AG09309 (cell line): ENCODE measurements around the gene ITIH4.

Experiments used
- DNase-seq: peaks from one replicate; pipeline ENCODE4 v3.0.0-alpha.2; 2010; ENCODE audit warnings: low read depth
- H3K4me3 ChIP-seq: 2 replicates; pipeline ENCODE4 v1.5.1; 2011; ENCODE audit warnings: mild to moderate bottlenecking, low read depth, low read length, moderate library complexity; ENCODE audit not compliant: control insufficient read depth
- TF ChIP-seq, protein P1 (sequence below): IDR thresholded peaks from 2 replicates; pipeline ENCODE4 v1.5.1; 2011; ENCODE audit warnings: mild to moderate bottlenecking, low read depth, low read length, inconsistent platforms; ENCODE audit not compliant: insufficient read depth, control insufficient read depth; ENCODE audit errors: missing control alignments

ITIH4 gene

DNA sequence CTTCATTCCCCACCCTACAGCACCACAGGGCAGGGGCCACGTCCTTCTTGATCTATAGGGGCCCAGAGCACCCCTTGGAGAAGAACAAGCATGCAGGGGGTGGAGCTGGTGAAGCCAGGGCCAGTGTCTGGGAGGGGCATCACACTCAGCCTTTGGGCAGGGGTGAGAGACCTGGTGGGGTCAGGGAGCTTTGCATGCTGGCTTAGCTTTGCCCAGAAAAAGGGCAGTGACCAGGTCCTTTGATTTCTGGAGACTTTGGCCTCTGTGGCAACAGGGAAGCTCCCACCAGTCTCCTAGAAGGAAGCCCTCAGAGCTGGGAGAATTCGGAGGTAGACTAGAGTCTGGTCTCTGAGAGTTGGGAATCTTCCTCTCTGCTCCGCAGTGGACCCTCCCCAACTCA lies 990 bp downstream of the ITIH4 start:
- no peak overlapping the region for H3K4me3 ChIP-seq
- DNase-seq, result no peak
- TF ChIP-seq, protein P1, sequence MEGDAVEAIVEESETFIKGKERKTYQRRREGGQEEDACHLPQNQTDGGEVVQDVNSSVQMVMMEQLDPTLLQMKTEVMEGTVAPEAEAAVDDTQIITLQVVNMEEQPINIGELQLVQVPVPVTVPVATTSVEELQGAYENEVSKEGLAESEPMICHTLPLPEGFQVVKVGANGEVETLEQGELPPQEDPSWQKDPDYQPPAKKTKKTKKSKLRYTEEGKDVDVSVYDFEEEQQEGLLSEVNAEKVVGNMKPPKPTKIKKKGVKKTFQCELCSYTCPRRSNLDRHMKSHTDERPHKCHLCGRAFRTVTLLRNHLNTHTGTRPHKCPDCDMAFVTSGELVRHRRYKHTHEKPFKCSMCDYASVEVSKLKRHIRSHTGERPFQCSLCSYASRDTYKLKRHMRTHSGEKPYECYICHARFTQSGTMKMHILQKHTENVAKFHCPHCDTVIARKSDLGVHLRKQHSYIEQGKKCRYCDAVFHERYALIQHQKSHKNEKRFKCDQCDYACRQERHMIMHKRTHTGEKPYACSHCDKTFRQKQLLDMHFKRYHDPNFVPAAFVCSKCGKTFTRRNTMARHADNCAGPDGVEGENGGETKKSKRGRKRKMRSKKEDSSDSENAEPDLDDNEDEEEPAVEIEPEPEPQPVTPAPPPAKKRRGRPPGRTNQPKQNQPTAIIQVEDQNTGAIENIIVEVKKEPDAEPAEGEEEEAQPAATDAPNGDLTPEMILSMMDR, result no peak

DNA sequence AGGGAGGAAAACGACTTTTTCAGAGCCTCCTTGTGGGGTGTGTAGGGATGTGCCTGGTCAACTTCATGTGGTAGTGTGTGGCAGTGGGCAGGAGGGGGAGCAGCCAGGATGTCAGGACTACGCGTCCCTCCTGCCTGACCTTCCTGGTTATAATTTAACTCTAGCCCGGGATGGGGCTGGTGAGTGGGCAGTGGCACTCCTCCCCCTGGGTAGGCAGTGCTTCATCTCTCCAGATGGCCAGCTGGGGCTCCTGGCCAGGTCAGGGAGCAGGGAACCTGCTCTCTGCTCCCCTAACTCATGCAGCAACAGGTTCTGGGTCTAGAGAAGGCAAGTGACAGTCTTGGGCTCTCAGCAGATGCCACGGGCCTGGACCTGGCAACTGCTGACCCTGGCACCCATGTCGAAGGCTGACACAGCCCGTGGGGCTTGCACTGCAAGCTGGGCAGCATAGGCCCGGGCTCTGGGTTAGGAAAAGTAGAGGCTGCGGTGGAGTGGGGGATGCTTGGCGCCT lies 2.6 kb downstream of the ITIH4 start:
- H3K4me3 ChIP-seq, result no peak overlapping the region
- no peak for DNase-seq
- TF ChIP-seq, protein P1, result no peak

DNA sequence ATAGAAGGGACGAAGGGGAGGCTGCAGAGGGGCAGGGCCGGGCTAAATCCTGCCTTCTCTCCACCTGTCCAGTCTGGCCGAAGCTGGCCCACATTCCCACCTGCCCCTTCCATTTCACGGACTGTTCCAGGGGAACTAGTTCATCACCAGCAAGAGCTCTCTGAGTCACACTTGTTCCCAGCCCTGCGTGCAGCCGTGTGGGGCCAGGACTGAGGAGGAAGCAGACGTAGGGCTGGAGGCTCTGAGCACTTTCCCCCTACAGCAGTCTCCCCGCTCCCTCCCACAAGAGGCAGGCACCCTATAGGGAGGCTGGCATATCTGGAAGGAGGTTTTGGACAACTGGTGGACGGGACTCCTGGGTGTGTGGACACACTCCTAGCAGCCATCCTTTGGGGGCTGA lies 3.0 kb downstream of the ITIH4 start:
- H3K4me3 ChIP-seq, result no peak overlapping the region
- TF ChIP-seq, protein P1, result no peak
- no peak for DNase-seq

DNA sequence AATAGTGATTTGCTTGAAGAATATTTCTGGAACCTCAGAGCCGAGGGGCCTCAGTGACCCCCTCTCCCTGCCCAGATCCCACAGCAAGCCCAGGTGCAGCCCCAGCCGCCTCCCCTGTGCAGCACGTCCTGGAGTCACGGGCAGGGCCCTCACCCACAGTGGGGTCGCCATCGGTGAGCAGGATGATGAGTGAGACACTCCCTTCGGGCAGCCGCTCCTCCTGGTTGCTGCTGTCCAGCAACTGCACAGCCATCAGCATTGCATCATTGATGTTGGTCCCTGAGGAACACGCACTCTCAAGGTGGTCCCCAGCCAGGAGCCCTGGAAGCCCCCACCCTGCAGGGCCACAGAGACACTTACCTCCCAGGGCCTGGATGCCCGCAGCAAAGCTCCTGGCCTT lies 6.4 kb downstream of the ITIH4 start:
- no peak overlapping the region for H3K4me3 ChIP-seq
- TF ChIP-seq, protein P1, result no peak
- no peak for DNase-seq

DNA sequence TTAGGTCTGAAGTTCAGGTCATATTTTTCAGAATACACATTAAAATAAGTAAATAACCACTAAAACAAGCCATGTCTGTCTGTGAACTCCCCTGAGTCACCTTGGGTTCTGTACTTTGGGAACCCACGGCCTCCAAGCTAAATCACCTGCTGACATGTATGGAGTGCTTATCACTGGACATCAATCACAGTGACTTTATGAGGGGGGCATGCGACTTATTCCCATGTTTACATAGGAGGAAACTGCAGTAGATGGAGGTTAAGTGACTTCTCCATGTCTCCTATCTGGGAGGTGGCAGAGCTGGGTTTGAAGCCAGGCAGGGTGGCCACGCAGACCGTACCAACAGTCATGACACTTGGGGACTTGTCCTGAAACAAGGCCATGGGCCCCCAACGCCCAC lies 8.1 kb downstream of the ITIH4 start:
- no peak overlapping the region for H3K4me3 ChIP-seq
- DNase-seq, result no peak
- TF ChIP-seq, protein P1, result no peak

DNA sequence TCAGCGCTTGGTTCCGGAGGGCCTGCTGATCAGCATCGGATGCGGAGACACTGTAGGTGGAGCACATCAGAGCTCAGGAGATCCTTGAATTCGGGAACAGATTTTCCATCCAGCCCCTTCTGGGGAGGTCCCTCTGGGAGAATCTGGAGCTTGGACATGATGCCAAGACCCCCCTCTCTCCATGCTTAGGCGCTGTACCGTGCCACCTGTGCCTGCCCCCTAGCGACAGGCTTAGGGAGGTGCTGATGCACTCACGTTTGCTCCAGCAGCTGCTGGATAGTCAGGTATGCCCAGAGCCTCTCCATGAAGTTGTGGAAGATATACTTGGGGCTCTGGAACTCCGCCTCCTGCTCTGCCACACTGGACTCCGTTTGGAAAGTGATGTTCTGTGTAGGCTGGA lies 9.7 kb downstream of the ITIH4 start:
- H3K4me3 ChIP-seq, result no peak overlapping the region
- DNase-seq, result no peak
- TF ChIP-seq, protein P1, result peak; percentile 64

DNA sequence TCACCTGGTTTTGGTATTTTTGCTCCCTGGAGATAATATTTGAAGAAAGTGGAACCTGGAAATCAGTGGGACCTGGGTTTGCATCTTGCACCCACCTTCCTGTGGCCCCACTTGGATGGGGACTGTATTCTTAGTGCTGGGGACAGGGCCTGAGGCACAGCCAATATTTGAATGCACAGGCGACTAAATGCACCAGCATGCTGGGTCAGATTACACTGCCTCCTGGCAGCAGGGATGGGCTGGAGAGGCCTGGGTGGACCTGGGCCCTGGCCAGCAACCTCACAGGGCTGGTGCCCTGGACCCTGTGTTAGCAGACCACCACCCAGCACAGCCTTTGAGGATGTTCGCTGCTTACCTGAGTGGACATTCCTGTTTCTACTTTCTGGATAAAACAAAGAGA lies 10.5 kb downstream of the ITIH4 start:
- DNase-seq, result no peak
- TF ChIP-seq, protein P1, result no peak
- H3K4me3 ChIP-seq, result no peak overlapping the region
